HG03025 (cell line): Measurements from ENCODE around the gene ARFGAP3.
A peak's percentile ranks its signal among the peaks of the same experiment; 100 is the strongest.

Experiments
- ATAC-seq: cut with Tn5 transposase; IDR thresholded peaks from one replicate; pipeline ENCODE4 v1.9.1; 2021; ENCODE audit warnings: mild to moderate bottlenecking, moderate library complexity; ENCODE audit not compliant: unreplicated experiment, low FRiP score

Gene ARFGAP3

GRCh38 chr22:42856865-42857704 lies at the start of gene ARFGAP3:
Gene ARFGAP3, minus strand, starts transcription at chr22:42857273. Its CDS starts 91 bp downstream, at chr22:42857182.
- peak; percentile 82 for ATAC-seq

GRCh38 chr22:42905702-42906183 lies 48.7 kb upstream of the ARFGAP3 start:
- ATAC-seq, result no peak

- ATAC-seq, result no peak
Measured at GRCh38 chr22:42905217-42905616, 48.1 kb upstream of the ARFGAP3 start.

GRCh38 chr22:42904050-42904449 lies 47.0 kb upstream of the ARFGAP3 start:
- ATAC-seq, result no peak

- ATAC-seq, result no peak
Measured at GRCh38 chr22:42902875-42903510, 45.9 kb upstream of the ARFGAP3 start.

GRCh38 chr22:42901790-42902508 lies 44.9 kb upstream of the ARFGAP3 start:
- no peak for ATAC-seq

- no peak for ATAC-seq
Measured at GRCh38 chr22:42897960-42898359, 40.9 kb upstream of the ARFGAP3 start.

GRCh38 chr22:42895541-42895981 lies 38.5 kb upstream of the ARFGAP3 start:
- no peak for ATAC-seq

- no peak for ATAC-seq
Measured at GRCh38 chr22:42895087-42895486, 38.0 kb upstream of the ARFGAP3 start.

GRCh38 chr22:42893371-42894150 lies 36.5 kb upstream of the ARFGAP3 start:
- ATAC-seq, result no peak

GRCh38 chr22:42892571-42893316 lies 35.7 kb upstream of the ARFGAP3 start:
- no peak for ATAC-seq

GRCh38 chr22:42892156-42892555 lies 35.1 kb upstream of the ARFGAP3 start:
- ATAC-seq, result no peak

- no peak for ATAC-seq
Measured at GRCh38 chr22:42891696-42892095, 34.6 kb upstream of the ARFGAP3 start.

GRCh38 chr22:42891008-42891407 lies 33.9 kb upstream of the ARFGAP3 start:
- ATAC-seq, result no peak

- no peak for ATAC-seq
Measured at GRCh38 chr22:42889304-42889703, 32.2 kb upstream of the ARFGAP3 start.

- ATAC-seq, result no peak
Measured at GRCh38 chr22:42887523-42888507, 30.7 kb upstream of the ARFGAP3 start.

- ATAC-seq, result no peak
Measured at GRCh38 chr22:42887120-42887519, 30.0 kb upstream of the ARFGAP3 start.

- ATAC-seq, result no peak
Measured at GRCh38 chr22:42885446-42885845, 28.4 kb upstream of the ARFGAP3 start.
